A172 (cell line): ENCODE data around the gene TUBGCP6. TPM values are rescaled to one million over a fixed set of nuclear protein-coding genes. Genes with fewer than 3 reads are reported as not detected.
A peak's percentile ranks its signal among the peaks of the same experiment; 100 is the strongest.

ENCODE experiments used
- DNase-seq: peaks from one replicate; pipeline ENCODE4 v3.0.0-alpha.2; 2015; ENCODE audit warnings: low spot score
- total RNA-seq: library from RNA; depleted of rRNA; stranded (reverse); fragments of >200 nt; shearing (Covaris generic); gene quantifications from 2 replicates; pipeline ENCODE4 v1.2.3, GENCODE V29; 2014

TUBGCP6 gene
- total RNA-seq, 1 experiment from 2014 or later: 10.6 TPM

DNA sequence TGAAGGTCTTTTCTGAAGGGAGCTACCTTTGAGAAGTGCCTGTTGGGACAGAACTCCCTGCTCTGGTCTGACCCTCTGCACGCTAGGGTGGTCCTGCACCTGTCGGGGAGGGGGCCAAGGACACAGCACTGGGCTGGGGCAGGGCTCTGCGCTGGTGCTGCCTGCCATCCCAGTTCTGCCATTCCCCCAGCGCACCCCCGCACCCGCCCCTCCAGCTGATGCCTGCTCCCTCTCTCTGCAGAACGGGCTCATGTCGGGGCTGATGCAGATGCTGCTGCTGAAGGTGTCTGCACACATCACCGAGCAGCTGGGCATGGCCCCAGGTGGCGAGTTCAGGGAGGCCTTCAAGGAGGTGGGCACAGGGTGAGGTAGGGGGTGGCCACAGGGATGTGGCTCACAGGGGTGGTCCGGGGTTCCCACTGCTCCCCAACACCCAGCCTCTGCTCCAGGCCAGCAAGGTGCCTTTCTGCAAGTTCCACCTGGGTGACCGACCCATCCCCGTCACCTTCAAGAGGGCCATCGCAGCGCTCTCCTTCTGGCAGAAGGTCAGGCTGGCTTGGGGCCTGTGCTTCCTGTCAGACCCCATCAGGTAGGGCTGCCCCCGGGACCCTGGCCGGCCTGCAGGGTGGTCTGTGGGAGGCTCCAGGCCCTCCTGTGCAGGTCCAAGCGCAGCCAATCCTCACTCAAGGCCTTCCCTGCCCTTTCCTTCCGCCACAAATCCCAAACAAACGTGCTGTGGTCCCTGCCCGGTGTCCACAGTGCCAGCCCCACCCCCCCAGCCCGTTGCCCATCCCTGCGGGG, 47.6 kb downstream of the TUBGCP6 start:
- DNase-seq: no peak

DNA sequence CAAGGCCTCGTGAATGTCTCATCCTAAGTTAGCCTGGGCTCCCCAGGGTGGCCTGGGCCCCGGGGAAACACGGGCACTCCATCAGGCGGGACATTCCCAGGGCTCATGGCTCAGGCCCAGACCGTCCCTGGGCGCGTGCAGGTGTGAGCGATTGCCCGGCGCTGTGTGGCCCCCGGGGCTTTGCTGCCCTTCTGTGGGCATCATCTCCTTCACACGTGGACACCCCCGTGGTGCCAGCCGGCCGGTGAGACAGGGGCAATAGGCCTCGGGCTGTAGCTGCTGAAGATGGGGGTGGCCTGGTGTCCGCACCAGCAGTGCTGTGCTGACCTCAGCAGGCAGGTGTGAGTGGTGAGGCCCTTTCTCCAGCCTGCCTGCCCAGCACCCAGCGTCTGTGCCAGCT, 48.6 kb downstream of the TUBGCP6 start:
- no peak for DNase-seq

DNA sequence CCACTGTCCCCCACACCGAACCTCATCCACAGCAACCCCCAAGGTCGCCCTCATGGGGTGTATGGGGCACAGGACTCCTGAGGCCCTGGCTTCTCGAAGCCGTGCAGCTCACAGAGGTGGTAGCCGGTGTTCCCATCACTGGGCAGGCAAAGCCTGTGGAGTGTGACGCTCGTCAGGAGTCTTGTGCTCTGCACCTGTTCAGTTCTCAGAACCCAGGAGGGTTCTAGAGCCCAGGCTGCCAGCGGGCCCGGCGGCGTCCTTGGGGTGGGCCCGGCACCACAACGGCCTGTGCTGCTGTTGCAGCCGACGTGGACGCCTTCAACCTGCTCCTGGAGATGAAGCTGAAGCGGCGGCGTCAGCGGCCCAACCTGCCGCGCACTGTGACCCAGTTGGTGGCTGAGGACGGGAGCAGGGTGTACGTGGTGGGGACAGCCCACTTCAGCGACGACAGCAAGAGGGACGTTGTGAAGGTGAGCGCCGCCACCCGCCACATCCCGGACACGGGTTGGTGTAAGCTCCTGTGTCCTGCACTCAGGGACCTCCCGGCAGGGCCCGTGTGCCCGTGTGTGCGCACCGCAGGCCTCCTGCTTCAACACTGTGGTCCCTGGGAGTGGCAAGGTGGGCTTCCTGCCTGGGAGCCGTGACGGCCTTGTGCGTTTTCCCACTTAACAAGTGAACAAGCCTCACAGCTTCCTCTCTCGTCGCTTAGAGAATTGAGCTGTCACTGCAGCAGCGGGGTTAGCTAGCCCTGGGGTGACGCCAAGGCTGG, 50.6 kb downstream of the TUBGCP6 start:
- no peak for DNase-seq

DNA sequence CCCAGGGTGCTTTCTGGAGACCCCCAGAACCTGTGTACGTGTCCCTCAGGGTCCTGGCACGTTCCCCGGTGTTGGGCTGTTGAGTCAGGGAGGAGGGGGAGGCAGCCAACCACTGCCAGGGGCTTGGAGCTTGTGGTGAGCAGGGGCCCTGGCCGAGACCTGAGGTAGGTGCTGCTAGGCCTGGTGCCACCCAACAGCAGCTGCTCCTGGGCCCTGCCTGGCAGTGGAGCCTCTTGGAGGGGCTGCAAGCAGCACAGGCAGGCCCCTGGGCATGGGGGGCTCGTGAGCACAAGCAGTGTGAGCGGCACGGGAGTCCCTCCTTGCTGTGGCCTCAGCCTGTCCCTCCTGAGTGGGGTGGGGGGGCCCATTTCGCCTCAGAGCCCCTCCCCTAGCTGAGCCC, 51.2 kb downstream of the TUBGCP6 start:
- DNase-seq: no peak

DNA sequence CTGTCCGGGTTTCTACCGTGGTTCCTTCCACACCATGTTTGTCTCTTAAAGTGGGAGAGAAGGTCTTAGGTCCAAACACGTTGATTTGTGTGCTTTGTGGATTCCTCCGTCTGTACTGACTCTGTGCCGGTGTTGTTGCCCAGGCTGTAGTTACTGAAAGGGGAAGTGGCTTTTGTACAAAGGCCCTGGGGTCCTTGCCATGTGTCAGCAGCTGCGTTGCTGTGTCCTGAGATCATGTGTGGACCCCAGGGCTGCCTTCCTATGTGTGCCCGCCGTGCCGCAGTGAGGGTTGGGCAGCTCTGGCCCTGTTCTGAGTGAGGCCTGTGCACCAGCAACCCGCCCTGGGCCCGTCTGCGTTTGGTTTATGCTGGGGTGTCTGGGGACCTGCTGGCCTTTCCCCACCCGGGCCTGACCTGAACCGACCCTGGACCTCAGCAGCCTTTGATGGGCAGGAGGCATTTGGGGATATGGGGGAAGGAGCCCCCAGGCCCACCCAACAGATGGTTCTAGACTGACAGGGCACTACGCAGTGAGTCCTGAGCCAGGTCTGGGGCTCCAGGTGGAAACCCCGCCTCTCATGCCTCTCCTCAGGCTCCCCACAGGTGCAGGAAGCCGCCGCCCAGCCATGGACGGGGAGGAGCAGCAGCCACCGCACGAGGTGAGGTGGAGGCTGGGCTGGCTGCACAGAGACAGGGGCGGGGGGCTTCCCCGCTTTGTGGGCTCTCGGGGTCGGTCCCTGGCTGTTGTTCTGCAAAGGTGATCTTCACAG, 52.2 kb downstream of the TUBGCP6 start:
- DNase-seq: no peak

DNA sequence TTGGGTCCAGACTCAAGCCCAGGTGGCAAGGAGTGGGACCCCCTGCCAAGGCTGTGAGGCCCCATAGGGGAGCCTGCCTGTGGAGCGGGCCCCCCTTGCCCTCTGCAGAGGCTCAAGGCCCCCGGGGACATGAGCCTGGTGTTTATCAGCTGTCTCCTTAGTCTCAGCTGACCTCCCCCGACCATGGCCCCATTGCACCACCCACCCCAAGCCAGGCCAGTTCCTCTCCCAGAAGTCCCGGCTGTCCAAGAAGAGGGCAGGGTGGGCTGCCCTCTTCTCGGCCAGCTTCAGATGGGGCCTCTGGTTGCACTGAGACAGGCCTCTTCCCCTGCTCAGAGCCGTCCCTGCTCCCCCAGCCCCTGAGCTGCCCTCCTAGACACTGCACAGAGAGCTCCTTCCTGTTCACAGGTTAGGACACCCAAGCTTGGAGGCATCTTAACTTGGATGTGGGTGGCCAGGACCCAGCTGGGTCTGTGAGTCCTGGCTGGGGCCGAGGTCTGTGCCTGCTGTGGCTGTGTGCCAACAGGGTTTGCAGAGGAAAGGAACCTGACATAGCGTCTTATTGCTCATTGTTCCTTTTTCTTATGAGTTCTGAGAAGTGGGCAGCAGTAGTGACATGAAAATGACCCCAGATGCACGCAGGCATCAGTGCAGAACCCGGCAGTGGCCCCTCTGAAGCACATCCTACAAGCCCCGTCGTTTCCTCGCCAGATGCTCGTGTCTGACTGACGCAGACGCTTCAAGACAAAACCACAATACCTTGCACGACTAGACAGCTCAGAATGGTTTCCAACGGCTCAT, 53.7 kb downstream of the TUBGCP6 start:
- DNase-seq: no peak

DNA sequence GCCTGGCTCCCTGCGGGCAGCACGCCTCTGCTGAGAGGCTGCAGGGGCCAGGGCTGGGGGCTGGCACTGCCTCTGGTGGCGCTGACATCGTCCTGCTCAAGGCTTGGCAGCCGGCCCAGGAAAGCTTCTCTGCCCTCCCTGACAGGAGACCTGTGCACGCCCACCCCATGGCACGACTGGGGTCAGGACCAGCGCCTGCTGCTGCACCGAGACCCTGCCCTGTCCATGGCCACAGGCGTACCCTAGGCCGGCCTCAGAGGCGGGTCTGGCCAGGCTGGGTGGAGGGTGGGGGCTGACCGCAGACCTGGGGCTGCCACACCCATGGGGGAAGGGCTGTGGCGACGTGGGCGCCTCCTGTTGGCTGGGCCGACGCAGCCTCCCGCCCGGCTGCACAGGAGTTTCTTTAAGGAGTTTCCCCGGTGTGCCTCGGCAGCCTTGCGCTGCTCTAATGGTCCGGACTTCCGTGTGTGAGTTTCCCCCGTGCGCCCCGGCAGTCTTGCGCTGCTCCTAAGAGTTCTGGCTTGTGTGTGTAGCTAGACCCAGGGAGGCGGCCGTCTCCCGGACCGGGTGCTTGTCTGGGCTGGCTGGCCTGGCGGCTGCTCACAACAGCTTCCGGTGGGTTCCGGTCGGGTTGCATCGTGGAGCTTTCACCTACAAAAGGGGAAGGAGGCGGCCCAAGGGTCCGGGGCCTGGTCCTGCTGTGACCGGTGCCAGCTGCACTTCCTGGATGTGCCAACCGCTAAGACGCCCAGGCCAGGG, 54.5 kb downstream of the TUBGCP6 start:
- no peak for DNase-seq

DNA sequence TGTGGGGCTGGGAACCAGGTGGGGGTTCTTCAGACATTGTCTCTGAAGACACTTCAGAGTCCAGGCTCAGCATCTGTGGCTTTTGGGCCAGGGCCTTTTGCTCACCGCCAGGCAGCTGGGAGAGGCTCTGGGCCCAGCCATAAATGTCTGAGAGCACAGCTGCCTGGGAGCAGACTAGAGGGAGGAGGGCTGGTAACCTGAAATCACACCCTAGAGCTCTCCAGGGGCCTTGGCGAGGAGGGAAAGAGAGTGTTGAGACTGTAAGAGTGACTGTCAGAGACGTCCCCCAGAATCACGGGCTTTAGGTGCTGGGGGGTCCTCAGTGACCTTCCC, 55.0 kb downstream of the TUBGCP6 start:
- no peak for DNase-seq

DNA sequence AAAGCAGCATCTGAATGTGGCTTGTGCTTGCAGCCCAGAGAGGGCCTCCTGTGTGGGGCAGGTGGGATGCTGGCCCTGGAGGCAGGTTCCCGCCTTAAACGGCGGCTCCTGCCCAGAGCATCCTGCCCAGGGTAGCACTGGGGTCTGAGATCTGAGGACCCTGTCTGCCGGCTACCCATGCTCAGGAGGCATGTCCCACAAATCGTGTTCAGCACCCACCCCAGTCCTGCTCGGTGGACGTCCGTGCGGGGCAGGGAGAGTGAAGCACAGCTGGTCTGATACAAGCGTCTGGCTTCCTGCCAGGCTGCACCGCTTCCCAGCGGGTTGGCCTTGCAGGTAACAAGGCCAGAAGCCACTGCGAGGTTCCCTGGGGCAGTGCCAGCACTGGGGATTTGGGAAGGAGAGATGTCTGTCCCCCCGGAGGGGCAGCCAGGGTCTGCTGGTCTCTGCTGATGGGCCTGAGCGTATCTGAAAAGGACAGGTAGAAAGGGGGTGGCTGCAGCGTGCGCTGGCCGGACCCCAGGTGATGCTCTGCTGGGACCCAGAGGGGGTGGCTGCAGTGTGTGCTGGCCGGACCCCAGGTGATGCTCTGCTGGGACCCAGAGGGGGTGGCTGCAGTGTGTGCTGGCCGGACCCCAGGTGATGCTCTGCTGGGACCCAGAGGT, 55.5 kb downstream of the TUBGCP6 start:
- DNase-seq: no peak

DNA sequence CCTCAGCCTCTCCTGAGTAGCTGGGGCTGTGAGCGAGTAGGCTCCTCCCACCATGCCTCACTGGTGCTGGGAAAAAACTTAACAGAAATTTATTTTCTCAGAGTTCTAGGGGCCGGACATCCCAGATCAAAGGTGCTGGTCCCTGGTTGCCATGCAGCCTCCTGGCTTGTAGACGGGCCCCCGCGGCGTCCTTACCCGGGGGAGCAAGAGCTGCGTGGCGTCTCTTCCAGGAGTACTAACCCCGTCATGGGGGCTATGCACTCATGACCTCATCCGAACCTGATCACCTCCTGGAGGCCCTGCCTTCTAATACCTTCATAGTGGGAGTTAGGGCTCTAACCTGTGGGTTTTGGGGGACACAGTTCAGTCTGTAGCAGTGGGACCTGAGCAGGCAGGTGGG, 56.5 kb downstream of the TUBGCP6 start:
- no peak for DNase-seq

DNA sequence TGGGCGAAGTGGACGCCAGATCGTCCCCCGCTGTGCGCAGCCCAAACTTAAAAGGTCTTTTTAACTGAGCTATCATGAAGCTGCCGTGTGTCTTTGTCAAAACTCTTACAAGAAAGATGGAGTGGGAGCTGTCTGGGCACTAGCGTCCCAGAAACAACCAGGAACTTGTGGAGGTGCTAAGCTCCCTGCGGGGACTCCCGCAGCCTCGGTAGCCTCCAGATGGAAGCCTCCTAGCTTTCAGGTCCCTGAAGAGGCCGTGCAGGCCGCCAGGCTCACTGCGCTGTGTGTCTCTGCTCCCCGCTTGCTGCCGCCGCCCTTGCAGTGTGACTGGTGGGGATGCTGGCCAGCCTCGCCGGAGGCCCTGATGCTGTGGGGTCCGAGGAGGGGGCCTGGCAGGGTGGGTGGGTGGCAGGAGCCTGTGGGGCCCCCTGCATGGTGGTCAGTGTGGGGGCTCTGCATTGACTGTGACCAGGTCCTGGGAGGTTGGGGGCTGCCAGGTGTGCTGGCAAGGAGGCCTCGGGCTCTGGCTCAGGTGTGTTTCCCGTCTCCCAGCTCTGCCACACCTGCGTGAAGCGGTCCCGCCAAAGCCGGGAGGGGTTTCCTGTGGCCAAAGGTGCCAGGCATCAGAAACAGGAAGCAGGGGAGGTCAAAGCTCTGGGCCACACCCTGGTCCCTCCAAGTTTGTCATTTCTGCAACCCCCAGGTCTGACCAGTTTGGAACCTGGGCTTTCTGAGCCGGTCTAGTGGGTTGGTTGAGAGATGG, 57.9 kb downstream of the TUBGCP6 start:
- no peak for DNase-seq

DNA sequence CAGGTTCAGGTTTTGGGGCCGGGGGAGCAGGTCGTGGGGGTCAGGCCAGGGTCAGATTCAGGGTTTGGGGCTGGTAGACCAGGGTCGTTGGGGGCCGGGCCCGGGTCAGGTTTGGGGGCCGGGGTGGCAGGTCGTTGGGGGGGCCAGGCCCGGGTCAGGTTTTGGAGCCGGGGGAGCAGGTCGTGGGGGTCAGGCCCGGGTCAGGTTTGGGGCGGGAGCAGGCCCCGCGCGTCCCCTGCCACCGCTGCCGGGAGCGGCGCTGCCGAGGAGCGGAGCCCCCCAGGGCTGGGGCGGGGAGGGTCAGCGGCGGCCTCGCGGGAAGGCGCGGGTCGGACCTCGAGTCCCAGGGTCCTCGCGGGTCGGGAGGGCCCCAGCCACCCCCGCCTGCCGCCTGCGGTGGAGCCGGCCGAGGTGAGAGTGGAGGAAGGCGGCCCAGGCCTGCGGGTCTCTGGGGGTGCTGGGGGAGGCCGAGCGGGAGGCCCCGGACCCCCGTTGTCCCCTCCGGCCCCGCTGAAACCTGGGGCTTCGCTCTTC, 58.6 kb downstream of the TUBGCP6 start:
- no peak for DNase-seq

DNA sequence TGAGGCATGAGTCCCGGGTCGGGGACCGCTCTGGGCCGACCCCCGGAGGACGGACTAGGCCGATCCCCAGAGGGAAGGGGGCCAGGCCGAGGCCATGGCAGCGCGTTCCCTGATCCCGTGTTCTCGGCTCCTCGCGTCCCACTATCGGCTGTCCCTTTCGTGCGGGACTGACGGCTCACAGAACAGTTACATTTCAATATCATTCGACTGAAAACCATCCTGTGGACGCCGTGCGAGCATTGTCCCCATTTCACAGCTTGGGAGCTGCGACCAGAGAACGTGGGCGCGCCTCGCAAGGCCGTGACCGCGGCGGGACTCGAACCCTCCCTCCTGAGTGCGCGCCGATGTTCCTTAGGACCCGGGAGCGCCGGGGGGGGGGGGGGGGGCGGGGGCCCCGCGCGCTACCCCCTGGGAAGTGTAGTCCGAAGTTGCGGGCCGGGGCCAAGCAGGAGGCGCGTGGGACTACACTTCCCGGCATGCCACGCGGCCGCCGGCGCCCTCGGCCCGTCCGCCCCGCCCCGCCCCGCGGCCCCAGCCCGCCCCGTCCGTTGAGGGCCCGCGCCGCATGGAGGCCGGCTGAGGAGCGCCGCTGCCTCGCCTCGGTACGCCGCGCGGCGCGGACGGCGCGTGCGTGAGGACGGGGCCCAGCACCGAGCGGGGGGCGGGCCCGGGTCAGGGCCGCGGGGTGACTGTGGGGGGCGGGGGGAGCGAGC, 59.3 kb downstream of the TUBGCP6 start, which contains the start of gene TRABD:
TRABD (plus strand) TSS at position 539 of the 713 bp plus-strand sequence. CDS start 7,148 bp downstream, outside the sequence.
- peak; percentile 40 for DNase-seq

DNA sequence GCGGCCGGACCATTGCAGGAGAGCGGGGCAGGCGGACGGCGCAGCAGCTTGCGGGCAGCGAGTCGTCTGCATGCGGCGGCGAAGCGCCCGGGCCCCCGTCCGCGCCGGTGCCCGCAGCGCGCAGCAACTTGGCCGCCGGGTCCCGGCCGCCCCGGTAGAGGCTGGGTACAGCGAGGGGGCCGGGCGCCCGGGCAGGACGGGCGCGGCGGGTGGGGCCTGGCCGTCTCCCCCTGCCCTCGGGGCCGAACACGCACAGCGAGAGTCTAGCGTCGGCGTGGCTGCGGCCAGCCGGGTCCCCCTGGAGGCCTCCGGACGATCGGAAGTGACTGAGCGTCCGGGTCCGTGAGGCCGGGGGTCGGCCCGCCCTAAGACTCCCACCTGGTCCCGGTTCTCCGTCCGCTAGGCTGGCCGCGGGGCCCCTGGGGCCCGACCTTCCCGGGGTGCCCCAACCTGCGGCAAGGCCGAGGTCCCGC, 59.9 kb downstream of the TUBGCP6 start:
- no peak for DNase-seq

DNA sequence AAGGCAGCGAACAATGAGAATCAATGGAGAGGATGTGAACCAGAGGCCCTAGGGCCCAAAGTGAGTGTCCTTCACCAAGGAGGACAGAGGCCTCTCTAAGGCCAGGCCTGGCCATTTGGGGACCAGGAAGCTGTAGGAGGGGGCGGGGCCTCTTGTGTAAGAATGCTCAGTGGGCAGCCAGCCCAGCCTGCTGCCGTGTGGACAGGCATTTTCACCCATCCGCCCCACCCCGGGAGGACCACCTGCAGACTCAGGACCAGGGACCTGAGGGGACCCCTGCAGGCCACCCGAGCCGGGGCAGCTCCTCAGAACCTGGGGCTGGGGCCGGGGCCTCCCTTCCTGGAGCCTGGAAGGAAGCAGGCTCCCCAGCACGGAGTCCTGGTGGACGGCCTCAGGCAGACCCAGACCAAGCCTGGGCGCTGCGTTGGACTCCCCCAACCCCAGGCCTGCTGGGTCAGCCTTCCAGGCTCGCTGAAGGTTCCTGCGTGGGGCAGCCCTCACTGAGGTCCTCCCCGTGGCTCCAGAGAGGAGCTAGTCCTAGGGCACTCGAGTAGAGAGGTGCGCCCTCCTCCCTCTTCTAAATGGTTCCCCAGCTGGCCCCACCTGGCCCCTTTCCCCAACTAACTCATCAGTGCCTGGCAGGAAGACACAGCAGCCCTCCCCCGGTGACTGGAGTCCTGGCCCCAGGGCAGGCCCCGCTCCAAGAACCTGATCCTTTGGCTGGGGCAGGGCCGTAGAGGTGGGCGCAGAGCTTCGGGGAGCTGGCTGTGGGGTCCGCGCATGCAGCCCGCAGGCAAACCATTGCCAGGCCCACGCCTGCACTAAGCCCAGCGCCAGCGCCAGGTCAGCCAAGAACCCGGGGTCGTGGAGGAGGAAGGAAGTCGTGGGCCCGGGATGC, 60.6 kb downstream of the TUBGCP6 start:
- peak; percentile 49 for DNase-seq

DNA sequence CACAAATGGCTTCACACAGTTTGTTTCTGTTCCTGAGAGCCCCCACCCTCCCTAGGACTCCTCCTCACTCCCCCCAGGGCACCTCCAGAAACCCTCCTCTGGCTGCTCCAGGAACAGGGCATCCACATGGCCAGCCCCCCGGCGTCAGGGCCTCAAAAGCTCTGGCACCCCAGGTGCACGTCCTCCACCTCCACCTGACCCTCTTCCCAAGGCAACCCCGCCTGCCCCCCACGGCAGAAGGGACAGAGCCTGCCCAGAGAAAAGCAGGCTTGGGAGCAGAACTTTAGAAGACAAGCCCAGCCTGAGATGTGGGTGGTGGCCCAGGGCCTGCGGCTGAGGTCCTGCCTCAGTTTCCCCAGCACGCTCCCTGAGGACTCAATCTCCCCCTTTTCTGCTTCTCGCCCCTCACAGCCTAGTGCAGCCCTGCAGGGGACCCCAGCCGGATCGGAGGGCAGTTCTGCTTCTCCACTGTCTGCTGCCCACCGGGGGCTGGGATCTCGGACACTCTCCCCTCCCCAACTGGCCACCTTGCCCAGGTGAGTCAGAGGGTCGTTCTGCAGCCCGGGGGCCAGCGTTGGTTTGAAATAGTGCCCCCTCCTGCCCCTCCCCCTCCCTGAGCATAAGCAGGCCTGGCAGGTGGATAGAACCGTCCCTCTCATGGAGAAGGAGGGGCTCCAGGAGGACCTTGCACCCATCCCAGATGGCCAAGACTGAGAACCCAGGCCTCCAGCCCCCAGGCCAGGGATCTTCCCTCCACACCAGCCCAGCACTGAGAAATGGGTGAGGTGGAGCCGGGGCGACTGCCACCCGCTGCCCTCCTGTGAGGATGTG, 61.5 kb downstream of the TUBGCP6 start:
- no peak for DNase-seq
